Astrocyte (in vitro differentiated cells and primary cell): Measurements from ENCODE around the gene CRYBG2. TPM values are rescaled to one million over a fixed set of nuclear protein-coding genes. Genes with fewer than 3 reads are reported as not detected.

ENCODE experiments used
- DNase-seq: peaks from one replicate; pipeline ENCODE4 v3.0.0-alpha.2; 2010; ENCODE audit warnings: low read depth
- FAIRE-seq: peaks from 2 replicates; lab custom pipeline; 2011; peaks lifted over from hg19 to GRCh38; lab: Jason Lieb, UNC
- H2AFZ ChIP-seq: 2 replicates; pipeline ENCODE4 v1.6.0; 2012; ENCODE audit warnings: low read depth, low read length, inconsistent platforms
- H3K27ac ChIP-seq: 2 replicates; pipeline ENCODE4 v1.5.1; 2011; ENCODE audit warnings: low read depth, low read length, inconsistent platforms
- H3K27me3 ChIP-seq: 2 replicates; pipeline ENCODE4 v1.6.0; 2011; ENCODE audit warnings: low read length, inconsistent platforms; ENCODE audit not compliant: insufficient read depth
- H3K36me3 ChIP-seq: 2 replicates; pipeline ENCODE4 v1.5.1; 2011; ENCODE audit warnings: low read length, inconsistent platforms; ENCODE audit not compliant: insufficient read depth
- H3K4me1 ChIP-seq: 2 replicates; pipeline ENCODE4 v1.5.1; 2011; ENCODE audit warnings: low read length, inconsistent platforms; ENCODE audit not compliant: insufficient read depth
- H3K4me2 ChIP-seq: 2 replicates; pipeline ENCODE4 v1.6.0; 2012; ENCODE audit warnings: low read length, inconsistent platforms
- H3K4me3 ChIP-seq: 2 replicates; pipeline ENCODE4 v1.5.1; 2011; ENCODE audit warnings: low read depth, mild to moderate bottlenecking, low read length, inconsistent platforms; ENCODE audit not compliant: insufficient read depth
- H3K79me2 ChIP-seq: 2 replicates; pipeline ENCODE4 v1.6.0; 2012; ENCODE audit warnings: mild to moderate bottlenecking, low read length, inconsistent platforms; ENCODE audit not compliant: insufficient read depth
- H3K9ac ChIP-seq: 2 replicates; pipeline ENCODE4 v1.6.0; 2012; ENCODE audit warnings: mild to moderate bottlenecking, low read length, inconsistent platforms
- H3K9me3 ChIP-seq: 2 replicates; pipeline ENCODE4 v1.5.1; 2012; ENCODE audit warnings: low read depth, mild to moderate bottlenecking, low read length, inconsistent platforms; ENCODE audit not compliant: insufficient read depth
- H4K20me1 ChIP-seq: 2 replicates; pipeline ENCODE4 v1.6.0; 2012; ENCODE audit warnings: low read length, inconsistent platforms; ENCODE audit not compliant: insufficient read depth
- H3K27ac Mint-ChIP-seq: one replicate; pipeline ENCODE4 v1.8.0; 2021; ENCODE audit warnings: mild to moderate bottlenecking, mixed read lengths; ENCODE audit not compliant: unreplicated experiment
- H3K27me3 Mint-ChIP-seq: one replicate; pipeline ENCODE4 v1.8.0; 2021; ENCODE audit warnings: low read depth, mixed read lengths; ENCODE audit not compliant: unreplicated experiment
- H3K36me3 Mint-ChIP-seq: one replicate; pipeline ENCODE4 v1.8.0; 2021; ENCODE audit warnings: low read depth, mixed read lengths; ENCODE audit not compliant: unreplicated experiment
- H3K4me1 Mint-ChIP-seq: one replicate; pipeline ENCODE4 v1.8.0; 2021; ENCODE audit warnings: low read depth, mixed read lengths; ENCODE audit not compliant: unreplicated experiment
- H3K4me3 Mint-ChIP-seq: one replicate; pipeline ENCODE4 v1.8.0; 2021; ENCODE audit warnings: mild to moderate bottlenecking, moderate library complexity, mixed read lengths; ENCODE audit not compliant: unreplicated experiment
- H3K9me3 Mint-ChIP-seq: one replicate; pipeline ENCODE4 v1.8.0; 2021; ENCODE audit warnings: mild to moderate bottlenecking, mixed read lengths; ENCODE audit not compliant: unreplicated experiment
- EZH2 ChIP-seq: IDR thresholded peaks from 2 replicates; pipeline ENCODE4 v1.6.1; 2012; ENCODE audit warnings: mild to moderate bottlenecking, low read length, inconsistent platforms; ENCODE audit not compliant: insufficient read depth
- total RNA-seq: library from RNA; stranded (reverse); gene quantifications from 2 replicates; pipeline ENCODE4 v1.2.1, GENCODE V29; 2021
- TF ChIP-seq, protein P1 (sequence below): IDR thresholded peaks from 2 replicates; pipeline ENCODE4 v1.5.1; 2011; ENCODE audit warnings: low read depth, mild to moderate bottlenecking, inconsistent platforms, low read length, moderate library complexity; ENCODE audit not compliant: insufficient read depth

The CRYBG2 gene
- total RNA-seq, 1 donor from 2014 or later, result 5.3 TPM

DNA sequence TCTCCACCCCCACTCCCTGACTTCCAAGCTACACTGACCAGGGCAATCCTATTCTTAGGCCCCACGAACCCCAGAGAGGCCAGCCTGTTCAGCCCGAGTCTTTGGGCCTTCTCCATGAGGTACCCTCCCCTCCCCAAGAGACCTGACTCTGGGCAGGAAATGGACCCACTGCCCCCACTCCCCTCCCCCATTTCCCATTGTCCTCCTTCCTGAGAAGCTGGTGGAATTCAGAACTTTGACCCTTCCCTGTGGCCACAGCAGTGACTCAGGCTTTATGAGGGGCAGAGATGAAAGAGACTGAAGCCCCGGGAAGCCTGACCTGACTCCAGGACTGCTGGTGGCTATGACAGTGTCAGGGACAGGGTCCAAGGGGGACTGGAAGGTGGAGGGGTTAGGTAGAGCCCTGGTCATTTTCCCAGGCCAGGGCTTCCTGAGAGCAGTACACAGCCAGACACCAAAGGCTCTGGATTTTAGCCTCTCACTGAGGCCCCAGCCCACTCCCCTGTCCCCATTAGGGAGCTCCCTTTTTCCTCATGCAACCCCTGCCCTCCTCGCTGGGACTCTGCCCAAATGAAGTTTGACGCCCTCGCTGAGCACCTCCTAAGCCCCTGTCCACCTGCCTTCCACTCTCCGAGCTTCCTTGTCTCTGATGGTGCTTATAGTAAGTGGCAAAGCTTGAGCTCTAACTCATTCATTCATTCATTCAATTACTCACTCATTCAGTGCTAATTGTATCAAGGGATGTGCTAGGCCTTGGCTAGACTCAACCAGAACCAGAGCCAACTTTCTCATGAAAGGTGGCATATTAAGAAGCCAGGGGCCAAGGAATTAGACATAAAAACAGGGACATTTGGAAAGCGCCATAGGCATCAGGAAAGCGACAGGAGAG lies 3.0 kb downstream of the CRYBG2 start:
- no peak for FAIRE-seq
- H3K4me3 ChIP-seq, result no peak overlapping the region
- H3K27me3 Mint-ChIP-seq, result peaks cover 5% of the 10 kb centered on the region
- no peaks in the 10 kb centered on the region for H3K27me3 ChIP-seq
- peaks cover 30% of the 10 kb centered on the region for H3K4me1 ChIP-seq
- no peak overlapping the region for H2AFZ ChIP-seq
- DNase-seq, result no peak
- H4K20me1 ChIP-seq, result no peaks in the 10 kb centered on the region
- peak overlapping the region; percentile 75 for H3K4me3 Mint-ChIP-seq
- no peaks in the 10 kb centered on the region for H3K36me3 Mint-ChIP-seq
- peak overlapping the region; percentile 97 for H3K27ac Mint-ChIP-seq
- no peaks in the 10 kb centered on the region for H3K36me3 ChIP-seq
- peaks cover 22% of the 10 kb centered on the region for H3K4me1 Mint-ChIP-seq
- peak overlapping the region; percentile 81 for H3K27ac ChIP-seq
- H3K9me3 Mint-ChIP-seq, result no peaks in the 10 kb centered on the region
- H3K79me2 ChIP-seq, result no peaks in the 10 kb centered on the region
- H3K4me2 ChIP-seq, result peak overlapping the region; percentile 54
- no peaks in the 10 kb centered on the region for H3K9me3 ChIP-seq
- no peak for TF ChIP-seq EZH2
- TF ChIP-seq, protein P1, sequence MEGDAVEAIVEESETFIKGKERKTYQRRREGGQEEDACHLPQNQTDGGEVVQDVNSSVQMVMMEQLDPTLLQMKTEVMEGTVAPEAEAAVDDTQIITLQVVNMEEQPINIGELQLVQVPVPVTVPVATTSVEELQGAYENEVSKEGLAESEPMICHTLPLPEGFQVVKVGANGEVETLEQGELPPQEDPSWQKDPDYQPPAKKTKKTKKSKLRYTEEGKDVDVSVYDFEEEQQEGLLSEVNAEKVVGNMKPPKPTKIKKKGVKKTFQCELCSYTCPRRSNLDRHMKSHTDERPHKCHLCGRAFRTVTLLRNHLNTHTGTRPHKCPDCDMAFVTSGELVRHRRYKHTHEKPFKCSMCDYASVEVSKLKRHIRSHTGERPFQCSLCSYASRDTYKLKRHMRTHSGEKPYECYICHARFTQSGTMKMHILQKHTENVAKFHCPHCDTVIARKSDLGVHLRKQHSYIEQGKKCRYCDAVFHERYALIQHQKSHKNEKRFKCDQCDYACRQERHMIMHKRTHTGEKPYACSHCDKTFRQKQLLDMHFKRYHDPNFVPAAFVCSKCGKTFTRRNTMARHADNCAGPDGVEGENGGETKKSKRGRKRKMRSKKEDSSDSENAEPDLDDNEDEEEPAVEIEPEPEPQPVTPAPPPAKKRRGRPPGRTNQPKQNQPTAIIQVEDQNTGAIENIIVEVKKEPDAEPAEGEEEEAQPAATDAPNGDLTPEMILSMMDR, result no peak
- peak overlapping the region; percentile 77 for H3K9ac ChIP-seq

DNA sequence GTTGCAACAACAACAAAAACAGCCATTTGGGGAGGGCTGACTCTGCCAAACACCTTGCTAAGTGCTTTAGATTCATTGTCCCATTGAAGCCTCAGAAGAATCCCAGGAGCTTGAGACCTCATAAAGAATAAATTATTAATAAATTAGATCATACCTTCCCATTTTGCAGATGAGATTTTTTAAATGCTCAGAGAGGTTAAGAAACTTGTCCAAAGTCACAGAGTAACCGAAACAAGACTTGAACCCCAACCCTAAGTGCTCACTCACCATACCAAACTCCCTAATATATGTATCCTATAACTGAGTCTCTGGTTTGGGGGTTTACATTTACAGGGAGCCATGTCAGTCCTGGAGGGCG lies 3.6 kb downstream of the CRYBG2 start:
- peak overlapping the region; percentile 77 for H3K9ac ChIP-seq
- H3K4me3 Mint-ChIP-seq, result no peak overlapping the region
- TF ChIP-seq, protein P1, result no peak
- TF ChIP-seq EZH2, result no peak
- H3K27ac Mint-ChIP-seq, result peak overlapping the region; percentile 97
- H3K4me1 Mint-ChIP-seq, result peaks cover 22% of the 10 kb centered on the region
- no peaks in the 10 kb centered on the region for H3K9me3 ChIP-seq
- H3K4me1 ChIP-seq, result peaks cover 30% of the 10 kb centered on the region
- FAIRE-seq (no peak), DNase-seq (no peak)
- H3K27me3 Mint-ChIP-seq, result peaks cover 3% of the 10 kb centered on the region
- H3K4me2 ChIP-seq, result peak overlapping the region; percentile 54
- no peak overlapping the region for H2AFZ ChIP-seq
- no peak overlapping the region for H3K4me3 ChIP-seq
- H3K79me2 ChIP-seq, result no peaks in the 10 kb centered on the region
- H3K36me3 Mint-ChIP-seq, result no peaks in the 10 kb centered on the region
- peak overlapping the region; percentile 81 for H3K27ac ChIP-seq
- no peaks in the 10 kb centered on the region for H3K9me3 Mint-ChIP-seq
- no peaks in the 10 kb centered on the region for H3K27me3 ChIP-seq
- H3K36me3 ChIP-seq, result no peaks in the 10 kb centered on the region
- H4K20me1 ChIP-seq, result no peaks in the 10 kb centered on the region

DNA sequence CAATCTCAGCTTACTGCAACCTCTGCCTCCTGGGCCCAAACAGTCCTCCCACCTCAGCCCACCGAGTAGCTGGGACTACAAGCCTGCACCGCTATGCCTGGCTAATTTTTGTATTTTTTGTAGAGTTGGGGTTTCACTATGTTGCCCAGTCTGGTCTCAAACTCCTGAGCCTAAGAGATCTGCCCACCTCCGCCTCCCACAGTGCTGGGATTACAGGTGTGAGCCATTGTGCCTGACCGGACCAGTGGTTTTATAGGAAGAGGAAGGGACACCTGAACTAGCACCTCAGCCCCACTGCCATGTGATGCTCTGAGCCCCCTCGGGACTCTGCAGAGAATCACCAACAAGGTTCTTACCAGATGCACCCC lies 4.1 kb downstream of the CRYBG2 start:
- no peaks in the 10 kb centered on the region for H3K36me3 Mint-ChIP-seq
- Histone ChIP-seq H3K4me1 (peaks cover 30% of the 10 kb centered on the region), H2AFZ (no peak overlapping the region), H3K79me2 (no peaks in the 10 kb centered on the region), H4K20me1 (no peaks in the 10 kb centered on the region), H3K36me3 (no peaks in the 10 kb centered on the region), H3K27ac (peak overlapping the region; percentile 32), H3K4me2 (peak overlapping the region; percentile 64), H3K27me3 (no peaks in the 10 kb centered on the region), H3K9me3 (no peaks in the 10 kb centered on the region), H3K9ac (peak overlapping the region; percentile 47), H3K4me3 (no peak overlapping the region)
- H3K27me3 Mint-ChIP-seq, result peaks cover 6% of the 10 kb centered on the region
- H3K9me3 Mint-ChIP-seq, result no peaks in the 10 kb centered on the region
- H3K4me1 Mint-ChIP-seq, result peaks cover 22% of the 10 kb centered on the region
- peak overlapping the region; percentile 26 for H3K27ac Mint-ChIP-seq
- no peak for FAIRE-seq
- no peak for DNase-seq
- no peak for TF ChIP-seq EZH2
- TF ChIP-seq, protein P1, result no peak
- H3K4me3 Mint-ChIP-seq, result no peak overlapping the region
